ENCODE measurements around the gene EBF4.

GRCh38 chr20:2806351-2806701 lies 113.7 kb downstream of the EBF4 start:
- TF ChIP-seq CTCF (IDR thresholded peaks at IDR 0.05) (no peak), ZFX (IDR thresholded peaks at IDR 0.05; ENCODE audit: borderline replicate concordance) (no peak)
